GM18520 (cell line): ENCODE data around the gene CEP57L1.
"Not testable (repeated sequence)": the region's sequence is repeated elsewhere in the genome, so short reads cannot be mapped to it uniquely, and the experiment has no call there.

Experiments used
- ATAC-seq: cut with Tn5 transposase; IDR thresholded peaks from one replicate; pipeline ENCODE4 v1.9.1; 2021; ENCODE audit not compliant: unreplicated experiment

The CEP57L1 gene

DNA sequence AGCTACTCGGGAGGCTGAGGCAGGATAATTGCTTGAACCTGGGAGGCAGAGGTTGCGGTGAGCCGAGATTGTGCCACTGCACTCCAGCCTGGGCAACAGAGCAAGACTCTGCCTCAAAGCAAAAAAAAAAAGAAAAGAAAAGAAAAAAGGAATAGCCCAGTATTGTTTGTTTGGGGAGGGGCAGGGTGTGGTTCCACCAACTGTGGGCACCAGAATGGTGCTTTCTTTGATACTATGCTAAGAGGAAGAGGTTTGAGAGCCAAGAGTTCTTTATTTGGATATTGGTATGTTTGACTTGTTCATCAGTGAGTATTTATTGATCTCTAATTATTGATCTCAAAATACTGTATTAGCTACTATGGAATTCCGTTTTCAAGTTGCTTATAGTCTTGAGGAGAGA lies 72.3 kb downstream of the CEP57L1 start:
- no peak for ATAC-seq

DNA sequence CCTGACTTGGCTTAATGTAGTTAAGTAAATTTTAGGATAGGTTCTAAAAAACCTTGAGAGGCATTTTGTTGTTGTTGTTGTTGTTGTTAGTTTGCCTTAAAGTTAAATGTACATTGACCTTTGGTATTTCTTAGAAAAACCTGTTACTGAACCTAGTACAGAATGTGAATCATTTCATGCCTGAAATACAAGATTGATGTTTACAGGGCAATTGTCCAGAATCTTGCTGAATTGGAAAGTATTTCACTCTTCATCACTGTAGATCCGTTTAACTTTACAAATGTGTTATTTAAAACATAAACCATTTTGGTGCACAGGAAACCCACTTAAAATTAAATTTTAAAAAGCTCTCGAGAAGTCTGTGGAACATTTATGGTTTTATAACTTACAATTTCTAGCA lies 75.0 kb downstream of the CEP57L1 start:
- ATAC-seq: no peak

DNA sequence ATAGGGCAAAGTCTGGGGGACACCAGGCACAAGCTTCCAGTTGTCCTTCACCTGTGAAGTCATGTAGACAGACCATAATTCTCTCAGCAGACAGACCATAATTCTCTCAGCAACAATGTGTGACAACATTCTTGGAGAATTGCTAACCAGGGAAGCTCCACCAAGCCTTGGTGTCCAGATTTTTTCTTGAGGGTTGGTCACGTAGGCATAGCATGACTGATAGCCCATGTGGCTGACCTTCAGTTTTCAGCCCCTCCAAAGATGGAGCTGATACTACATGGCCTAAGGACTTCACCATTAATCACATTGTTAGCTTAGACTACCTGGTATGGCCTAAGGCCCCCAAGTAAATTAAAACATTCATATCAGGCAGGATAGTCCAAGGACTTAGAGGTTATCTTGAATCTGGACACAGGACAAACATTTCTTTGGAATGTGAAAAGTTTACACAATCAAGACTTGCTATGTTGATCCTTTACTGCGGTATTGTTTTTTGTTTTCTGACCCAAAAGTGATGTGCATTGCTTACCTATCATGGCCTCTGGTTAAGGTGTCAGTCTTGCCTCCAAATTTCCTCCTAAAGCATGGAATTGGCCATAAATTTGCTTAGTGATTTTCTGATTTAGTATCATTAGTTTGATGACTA lies 76.9 kb downstream of the CEP57L1 start:
- no peak for ATAC-seq

DNA sequence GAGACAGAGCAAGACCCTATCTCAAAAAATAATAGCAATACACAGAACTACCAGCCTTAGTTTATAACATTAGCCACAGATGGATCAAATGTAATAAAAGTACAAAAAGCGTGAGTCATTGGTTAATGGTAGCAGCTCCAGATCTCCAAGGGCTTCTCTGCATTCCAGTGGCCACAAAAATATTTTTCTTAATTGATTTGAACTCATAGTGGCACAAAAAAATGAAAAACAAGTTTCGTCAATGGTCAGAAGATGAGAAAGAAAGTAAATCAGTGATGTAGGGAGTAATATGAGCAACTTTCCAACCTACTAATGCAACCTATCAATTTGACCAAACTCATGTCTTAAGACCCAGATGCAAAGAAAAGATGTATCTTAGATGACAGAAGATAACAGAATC lies 79.6 kb downstream of the CEP57L1 start:
- no peak for ATAC-seq

DNA sequence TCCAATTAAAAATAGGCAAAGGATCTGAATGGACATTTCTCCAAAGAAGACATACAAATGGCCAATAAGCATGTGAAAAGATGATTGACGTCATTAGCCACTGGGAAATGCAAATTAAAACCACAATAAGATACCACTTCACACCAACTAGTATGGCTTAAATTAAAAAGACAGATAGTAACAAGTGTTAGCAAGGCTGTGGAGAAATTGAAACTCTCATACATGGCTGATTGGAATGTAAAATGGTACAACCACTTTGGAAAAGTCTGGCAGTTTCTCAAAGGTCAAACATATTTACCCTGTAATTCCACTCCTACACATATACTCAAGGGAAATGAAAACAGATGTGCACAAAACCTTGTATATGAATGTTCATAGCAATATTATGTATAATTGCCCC lies 83.6 kb downstream of the CEP57L1 start:
- ATAC-seq: no peak

DNA sequence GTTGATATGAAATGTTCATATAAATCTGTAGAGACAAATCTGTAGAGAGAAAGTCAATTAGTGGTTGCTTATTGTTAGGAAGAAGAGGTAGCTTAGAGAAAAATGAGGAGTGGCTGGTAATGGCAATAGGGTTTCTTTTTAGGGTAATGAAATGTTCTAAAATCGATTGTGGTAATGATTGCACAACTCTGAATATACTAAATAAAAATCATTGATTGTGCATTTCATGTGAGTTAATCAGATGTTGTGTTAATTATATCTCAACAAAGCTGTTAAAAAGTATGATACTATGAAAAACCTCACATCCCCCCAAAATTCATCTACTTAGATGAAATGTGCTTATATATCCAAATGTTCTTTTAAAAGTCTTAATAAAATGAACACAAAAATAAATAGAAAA lies 84.2 kb downstream of the CEP57L1 start:
- ATAC-seq: no peak

DNA sequence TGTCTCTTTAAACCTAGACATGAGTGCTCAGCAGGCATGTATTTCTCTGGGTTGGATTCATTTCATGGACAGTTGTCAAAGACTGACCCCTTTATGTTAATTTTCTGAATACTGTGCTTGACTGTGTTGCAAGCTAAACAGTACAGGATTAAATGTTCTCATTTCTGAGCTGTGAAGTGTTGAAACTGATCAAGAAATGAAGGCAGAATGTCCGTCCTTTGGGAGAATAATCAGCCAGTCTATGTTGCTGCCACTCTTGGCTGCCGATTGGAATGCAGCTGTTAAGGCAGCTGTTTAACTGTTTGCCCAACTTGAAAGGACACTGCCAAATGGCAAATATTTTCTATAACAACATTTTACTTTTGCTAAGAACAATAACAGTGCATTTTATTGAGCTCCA lies 87.3 kb downstream of the CEP57L1 start:
- ATAC-seq: no peak

DNA sequence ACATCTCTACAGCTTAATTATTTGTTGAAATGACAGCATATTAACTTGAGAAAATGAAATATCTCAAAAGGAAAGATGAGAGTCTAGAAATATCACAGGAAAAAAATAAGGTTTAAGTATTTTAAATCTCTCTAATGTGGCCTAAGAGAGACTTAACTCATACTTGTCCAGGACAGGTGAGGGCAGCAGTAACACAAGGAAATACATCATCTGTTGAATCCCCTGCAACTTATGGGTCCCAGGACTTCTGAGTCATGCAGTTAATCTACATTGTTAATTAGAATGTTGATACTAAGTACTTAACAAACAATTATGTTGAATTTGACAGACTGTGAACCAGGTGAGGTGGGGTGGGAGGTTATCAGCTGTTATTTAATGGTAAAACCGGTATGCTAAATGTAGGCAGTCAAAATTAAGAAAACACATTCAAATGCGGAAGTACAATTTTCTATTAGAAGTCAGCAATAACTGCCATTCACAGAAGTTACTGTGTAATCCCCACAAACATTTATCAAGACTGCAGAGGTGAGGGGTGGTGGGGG lies 87.9 kb downstream of the CEP57L1 start:
- ATAC-seq: no peak

DNA sequence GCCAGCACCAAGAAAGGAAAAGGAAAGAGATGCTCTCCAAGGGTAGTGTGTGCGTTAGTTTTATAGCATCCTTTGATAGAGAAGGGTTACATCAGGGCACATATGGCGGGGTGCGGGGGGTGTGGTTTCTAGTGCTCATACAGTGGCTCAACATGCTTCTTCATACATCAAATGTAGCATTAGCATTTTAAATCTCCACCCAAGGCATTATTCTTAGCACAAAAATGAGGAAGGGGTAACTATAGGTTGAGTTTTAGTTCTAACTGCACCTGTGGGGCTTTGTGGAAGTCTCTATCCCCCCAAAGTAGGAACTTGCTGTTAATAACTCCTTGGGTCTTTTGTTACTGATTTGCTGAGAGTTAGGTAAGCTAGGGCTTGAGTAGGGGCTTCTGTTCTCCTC lies 89.3 kb downstream of the CEP57L1 start:
- ATAC-seq: no peak

DNA sequence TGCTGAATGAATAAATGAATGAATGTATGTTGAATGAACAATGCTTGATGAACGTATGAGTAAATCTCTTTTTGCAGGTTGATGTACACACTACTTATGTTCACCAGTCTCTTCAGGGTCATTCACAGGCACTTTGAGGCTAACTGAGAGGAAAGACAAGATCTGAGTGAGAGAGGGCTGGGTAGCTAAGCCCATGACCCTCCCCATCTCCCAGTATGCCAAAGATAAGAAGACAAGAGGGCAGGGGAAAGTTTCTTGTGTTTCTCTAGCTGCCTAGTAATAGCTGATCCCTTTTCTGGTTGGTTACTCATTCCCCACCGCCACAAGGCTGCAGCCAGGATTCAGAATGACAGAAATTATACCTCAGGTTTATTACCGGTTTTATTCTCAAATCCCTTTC lies 90.7 kb downstream of the CEP57L1 start:
- no peak for ATAC-seq

DNA sequence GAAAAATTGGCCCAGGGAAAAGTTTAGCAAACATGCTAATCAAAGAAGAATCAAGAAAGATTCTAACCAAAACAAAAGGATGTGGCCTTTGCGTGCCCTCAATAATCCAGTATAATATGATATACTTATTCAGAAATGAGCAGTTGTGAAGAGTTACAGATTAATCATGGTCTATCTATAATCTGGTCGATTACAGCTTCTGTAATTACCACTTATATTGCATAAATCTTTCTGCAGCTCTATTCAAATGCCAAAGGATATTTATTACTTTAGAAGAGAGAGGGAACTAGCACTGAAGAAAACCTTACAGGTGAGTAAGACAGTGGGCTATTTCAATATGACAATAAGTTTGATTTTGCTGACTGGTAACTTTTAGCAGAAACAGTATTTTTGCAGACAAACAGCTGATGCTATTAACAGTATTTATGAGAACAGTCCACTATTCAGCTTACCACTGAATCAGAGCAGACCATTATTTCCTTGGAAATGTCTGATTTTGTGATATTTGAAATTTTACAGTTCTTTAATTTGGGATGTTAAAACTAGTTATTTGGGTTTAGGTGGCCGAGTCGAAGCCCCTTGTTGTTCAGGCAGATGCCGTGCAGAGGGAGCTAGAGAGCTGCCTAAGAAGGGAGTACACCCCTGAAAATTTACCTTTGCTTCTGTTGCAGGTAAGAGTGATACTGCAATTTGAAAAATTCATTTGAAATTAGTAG lies 92.2 kb downstream of the CEP57L1 start:
- ATAC-seq: no peak

DNA sequence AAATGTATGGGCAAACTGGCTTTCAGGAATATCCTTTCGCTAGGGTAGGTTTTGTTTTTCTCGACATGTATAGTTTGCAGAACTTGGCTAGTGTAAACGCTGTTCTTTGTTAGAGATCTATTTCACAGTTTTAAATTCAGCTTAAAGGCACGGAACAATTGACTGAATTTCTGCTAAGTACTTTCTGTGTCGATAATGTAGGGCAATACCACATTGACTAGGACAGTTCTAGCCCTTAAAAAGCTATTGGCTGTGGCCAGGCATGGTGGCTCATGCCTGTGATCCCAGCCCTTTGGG lies 92.8 kb downstream of the CEP57L1 start:
- ATAC-seq: no peak

DNA sequence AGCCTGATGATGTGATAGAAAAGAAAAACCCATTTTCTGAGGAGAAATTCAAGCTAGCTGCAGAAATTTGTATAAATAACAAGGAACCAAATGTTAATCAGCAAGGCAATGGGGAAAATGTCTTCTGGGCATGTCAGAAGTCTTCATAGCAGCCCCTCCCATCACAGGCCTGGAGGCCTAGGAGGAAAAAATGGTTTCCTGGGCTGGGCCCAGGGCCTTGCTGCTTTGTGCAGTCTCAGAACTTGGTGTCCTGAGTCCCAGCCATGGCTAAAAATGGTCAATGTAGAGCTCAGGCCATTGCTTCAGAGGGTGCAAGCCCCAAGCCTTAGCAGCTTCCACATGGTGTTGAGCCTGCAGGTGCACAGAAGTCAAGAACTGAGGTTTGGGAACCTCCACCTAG lies 96.1 kb downstream of the CEP57L1 start:
- not testable (repeated sequence) for ATAC-seq

DNA sequence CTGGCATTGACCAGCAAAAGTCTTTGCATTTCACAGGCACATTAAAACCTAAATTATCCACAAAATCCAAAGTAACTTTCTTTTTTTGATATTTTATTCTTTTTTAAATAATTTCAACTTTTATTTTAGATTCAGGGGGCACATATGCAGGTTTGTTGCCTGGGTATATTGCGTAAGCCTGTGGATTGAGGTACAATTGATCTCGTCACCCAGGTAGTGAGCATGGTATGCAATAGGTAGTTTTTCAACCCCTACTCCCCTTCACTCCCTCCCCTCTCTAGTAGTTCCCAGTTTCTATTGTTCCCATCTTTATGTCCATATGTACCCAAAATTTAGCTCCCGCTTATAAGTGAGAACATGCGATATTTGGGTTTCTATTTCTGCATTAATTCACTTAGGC lies 97.6 kb downstream of the CEP57L1 start:
- no peak for ATAC-seq

DNA sequence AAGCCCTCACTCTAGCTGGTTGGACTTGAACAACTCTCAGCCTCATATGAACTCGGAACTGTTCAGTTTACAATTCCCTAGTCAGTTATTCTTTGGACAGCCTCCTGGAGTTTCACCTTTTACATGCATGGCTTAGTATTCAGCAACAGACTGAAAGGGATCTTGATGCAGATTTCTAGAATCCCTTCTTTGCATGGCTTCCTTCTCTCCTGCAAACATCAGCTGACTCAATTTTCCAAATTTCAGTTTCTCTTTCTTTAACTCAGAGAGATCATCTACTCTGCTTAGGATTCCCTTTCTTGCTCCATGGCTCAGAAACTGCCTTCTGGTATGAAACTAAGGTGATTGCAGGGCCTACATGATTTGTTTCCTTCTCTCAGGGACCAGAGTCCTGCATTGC lies 99.6 kb downstream of the CEP57L1 start:
- no peak for ATAC-seq

DNA sequence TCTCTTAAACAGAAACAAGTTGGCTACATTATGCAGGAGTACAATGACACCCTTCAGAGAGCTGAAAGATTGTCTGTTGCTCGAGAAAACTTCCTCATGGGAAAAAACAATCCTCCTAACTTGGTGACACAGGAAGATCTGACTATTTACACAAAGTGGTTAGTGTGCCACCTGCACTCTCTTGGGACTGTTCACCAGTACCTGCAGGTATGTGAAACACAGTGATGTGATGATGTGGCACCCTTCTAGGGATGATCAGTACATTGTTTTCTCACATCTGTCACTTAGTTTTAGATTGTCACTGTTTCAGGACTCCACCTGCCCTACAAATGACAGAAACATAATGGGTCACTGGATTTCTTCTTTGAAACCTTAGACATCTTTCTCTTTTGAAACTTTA lies 101.8 kb downstream of the CEP57L1 start:
- ATAC-seq: no peak

DNA sequence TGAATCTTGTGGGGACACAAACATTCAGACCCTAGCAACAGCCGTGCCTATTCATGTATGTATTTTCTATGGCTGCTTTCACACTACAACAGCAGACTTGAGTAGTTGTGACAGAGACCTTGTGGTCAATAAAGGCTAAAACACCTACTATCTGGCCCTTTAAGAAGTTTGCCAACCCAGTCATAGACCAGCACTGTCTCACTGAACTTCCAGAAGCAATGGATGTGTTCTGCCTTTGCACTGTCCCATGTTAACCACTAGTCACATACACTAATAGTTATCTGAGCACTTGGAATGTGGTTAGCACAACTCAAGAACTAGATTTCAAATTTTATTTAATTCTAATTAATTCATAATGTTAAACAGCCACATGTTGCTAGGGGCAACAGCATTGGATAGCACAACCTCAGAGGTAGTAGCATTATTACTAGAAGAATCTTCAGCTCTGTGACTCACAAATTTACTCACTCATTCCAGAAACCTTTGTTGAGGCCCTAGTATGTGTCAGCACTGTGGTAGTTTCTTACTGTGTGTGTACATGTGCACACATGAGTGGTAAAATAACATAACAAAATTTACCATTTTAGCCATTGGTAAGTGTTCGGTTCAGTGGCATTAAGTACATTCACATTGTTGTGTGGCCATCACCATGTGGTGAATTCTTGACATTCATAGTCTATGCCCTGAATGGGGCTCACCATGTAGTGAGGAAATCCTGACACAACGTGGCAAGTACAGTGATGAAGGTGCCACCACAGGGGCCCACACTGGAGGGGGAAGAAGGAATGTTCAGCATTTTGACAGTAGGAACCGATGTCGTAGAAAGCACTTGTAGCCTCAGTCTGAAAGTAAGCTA lies 107.3 kb downstream of the CEP57L1 start:
- no peak for ATAC-seq

DNA sequence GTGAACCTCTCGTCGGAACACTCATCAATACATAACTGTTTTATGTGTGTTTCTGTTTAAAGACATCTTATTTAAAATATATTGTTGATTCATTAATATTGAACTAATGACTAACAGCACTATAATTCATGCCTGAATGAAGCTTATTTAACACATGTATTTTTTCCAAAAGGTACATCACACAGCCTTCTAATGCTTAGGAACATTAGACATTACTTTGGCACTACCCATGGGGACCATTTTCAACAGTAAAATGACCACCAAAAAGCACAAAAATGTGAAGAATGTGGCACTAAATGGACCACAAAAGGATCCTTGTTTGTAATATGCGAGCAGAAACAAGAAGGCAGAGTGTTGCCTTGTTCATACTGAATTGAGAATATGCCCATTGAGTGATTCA lies 109.2 kb downstream of the CEP57L1 start:
- ATAC-seq: no peak

DNA sequence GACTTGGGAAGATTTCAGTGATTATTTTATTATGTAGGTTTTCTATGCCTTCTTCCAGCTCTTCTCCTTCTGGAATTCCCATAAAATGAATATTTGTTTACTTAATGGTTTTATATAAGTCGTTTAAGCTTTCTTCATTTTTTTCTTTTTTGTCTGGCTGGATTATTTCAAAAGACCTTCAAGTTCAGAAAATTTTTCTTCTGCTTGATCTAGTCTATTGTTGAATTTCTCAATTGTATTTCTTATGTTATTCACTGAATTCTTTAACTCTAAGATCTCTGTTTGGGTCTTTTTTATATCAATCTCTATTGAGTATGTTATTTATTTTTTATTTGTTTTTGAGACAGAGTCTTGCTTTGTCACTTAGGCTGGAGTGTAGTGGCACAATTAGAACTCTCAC lies 117.4 kb downstream of the CEP57L1 start:
- no peak for ATAC-seq
